Gastroesophageal sphincter (tissue), 4 donors: ENCODE measurements around the gene TFF2. TPM values are rescaled to one million over a fixed set of nuclear protein-coding genes. Genes with fewer than 3 reads are reported as not detected.

Experiments
- ATAC-seq: fragments of 150-250 bp; one replicate; pipeline ENCODE4 v1.9.1; 2016; ENCODE audit warnings: mild to moderate bottlenecking, moderate library complexity
- H3K27ac ChIP-seq, 4 donors: fragments of 200-600 bp; sonication (generic) in 3 of 4; 1 replicate in 3 of 4; 2 replicates in 1 of 4; pipeline ENCODE4 v1.5.1; 2016 to 2019
- H3K27me3 ChIP-seq: fragments of 200-600 bp; sonication (generic); one replicate; pipeline ENCODE4 v1.5.1; 2019
- H3K36me3 ChIP-seq, 2 donors: fragments of 200-600 bp; sonication (generic); one replicate each; pipeline ENCODE4 v1.5.1; 2019; ENCODE audit warnings: control low read depth in 1 of 2
- H3K4me1 ChIP-seq, 3 donors: fragments of 200-600 bp; sonication (generic); 1 replicate in 2 of 3; 2 replicates in 1 of 3; pipeline ENCODE4 v1.5.1; 2016 to 2019; ENCODE audit warnings: control low read depth in 2 of 3
- H3K4me3 ChIP-seq, 2 donors: fragments of 200-600 bp; sonication (generic); one replicate each; pipeline ENCODE4 v1.5.1; 2019; ENCODE audit warnings: mild to moderate bottlenecking in 1 of 2, moderate library complexity in 1 of 2
- H3K9me3 ChIP-seq, 3 donors: fragments of 200-600 bp; sonication (generic); one replicate each; pipeline ENCODE4 v1.5.1; 2017 to 2019; ENCODE audit warnings: control low read depth in 2 of 3
- EP300 ChIP-seq: sonication (generic); formaldehyde crosslinking; IDR thresholded peaks from one replicate; pipeline ENCODE4 v1.6.1; 2017; ENCODE audit warnings: antibody characterized with exemption, mild to moderate bottlenecking
- POLR2A ChIP-seq, 2 donors: fragments of 450-650 bp; IDR thresholded peaks; one replicate each; pipeline ENCODE4 v1.6.1; 2017; ENCODE audit warnings: antibody characterized with exemption in 2 of 2, mild to moderate bottlenecking in 2 of 2, moderate library complexity in 1 of 2
- POLR2AphosphoS5 ChIP-seq: sonication (generic); formaldehyde crosslinking; IDR thresholded peaks from one replicate; pipeline ENCODE4 v1.6.1; 2017; ENCODE audit warnings: antibody characterized with exemption
- WGBS, 2 donors: methylation state at CpG; one replicate each; pipeline ENCODE4 v1.1.5; 2018; ENCODE audit warnings: low coverage in 1 of 2; 5-methylcytosine and 5-hydroxymethylcytosine counted together
- total RNA-seq, 4 donors: library from RNA; depleted of rRNA; stranded (reverse); fragments of >200 nt; gene quantifications; one replicate each; pipeline ENCODE4 v1.1.0, GENCODE V29; 2016
- TF ChIP-seq, protein P1 (sequence below), 4 experiments: fragments of 200-600 bp in 2 of 4; fragments of 450-650 bp in 2 of 4; sonication (generic) in 1 of 4; IDR thresholded peaks; one replicate each; pipeline ENCODE4 v1.5.1; 2017 to 2019; ENCODE audit warnings: antibody characterized with exemption in 4 of 4, mild to moderate bottlenecking in 2 of 4, moderate library complexity in 2 of 4

The TFF2 gene
- total RNA-seq, 4 donors from 2014 or later, result not detected

- Histone ChIP-seq H3K4me1 (peaks cover 0 to 8% (median 3%) of the 10 kb centered on the region in 3 donors), H3K9me3 (no peaks in the 10 kb centered on the region), H3K4me3 (no peak overlapping the region), H3K36me3 (peaks cover 0 to 21% of the 10 kb centered on the region in 2 donors), H3K27ac (peak overlapping the region in 3 of 4 donors; percentile 48 to 68 (median 67)), H3K27me3 (peaks cover 6% of the 10 kb centered on the region)
- TF ChIP-seq, protein P1, sequence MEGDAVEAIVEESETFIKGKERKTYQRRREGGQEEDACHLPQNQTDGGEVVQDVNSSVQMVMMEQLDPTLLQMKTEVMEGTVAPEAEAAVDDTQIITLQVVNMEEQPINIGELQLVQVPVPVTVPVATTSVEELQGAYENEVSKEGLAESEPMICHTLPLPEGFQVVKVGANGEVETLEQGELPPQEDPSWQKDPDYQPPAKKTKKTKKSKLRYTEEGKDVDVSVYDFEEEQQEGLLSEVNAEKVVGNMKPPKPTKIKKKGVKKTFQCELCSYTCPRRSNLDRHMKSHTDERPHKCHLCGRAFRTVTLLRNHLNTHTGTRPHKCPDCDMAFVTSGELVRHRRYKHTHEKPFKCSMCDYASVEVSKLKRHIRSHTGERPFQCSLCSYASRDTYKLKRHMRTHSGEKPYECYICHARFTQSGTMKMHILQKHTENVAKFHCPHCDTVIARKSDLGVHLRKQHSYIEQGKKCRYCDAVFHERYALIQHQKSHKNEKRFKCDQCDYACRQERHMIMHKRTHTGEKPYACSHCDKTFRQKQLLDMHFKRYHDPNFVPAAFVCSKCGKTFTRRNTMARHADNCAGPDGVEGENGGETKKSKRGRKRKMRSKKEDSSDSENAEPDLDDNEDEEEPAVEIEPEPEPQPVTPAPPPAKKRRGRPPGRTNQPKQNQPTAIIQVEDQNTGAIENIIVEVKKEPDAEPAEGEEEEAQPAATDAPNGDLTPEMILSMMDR (IDR thresholded peaks at IDR 0.05), result no peak
- TF ChIP-seq POLR2AphosphoS5, result no peak
- no peak for TF ChIP-seq POLR2A (IDR thresholded peaks at IDR 0.05)
- no peak for TF ChIP-seq EP300
- ATAC-seq, result no peak
- 89 to 92% methylated on average over 1 of the region's 9 CpGs for WGBS, 2 donors
Measured at GRCh38 chr21:42300956-42301355, 49.8 kb downstream of the TFF2 start.

- peaks cover 0 to 24% of the 10 kb centered on the region in 2 donors for H3K36me3 ChIP-seq
- no peaks in the 10 kb centered on the region for H3K27me3 ChIP-seq
- H3K9me3 ChIP-seq, result no peaks in the 10 kb centered on the region
- ATAC-seq, result no peak
- 83 to 90% methylated on average over 2 of the region's 7 CpGs for WGBS, 2 donors
- TF ChIP-seq, protein P1 (IDR thresholded peaks at IDR 0.05), result no peak
- TF ChIP-seq POLR2A (IDR thresholded peaks at IDR 0.05), result no peak
- TF ChIP-seq EP300, result no peak
- no peak for TF ChIP-seq POLR2AphosphoS5
- H3K27ac ChIP-seq, result peak overlapping the region in 1 of 4 donors; percentile 66
- no peak overlapping the region for H3K4me3 ChIP-seq
- peaks cover 0 to 8% (median 3%) of the 10 kb centered on the region in 3 donors for H3K4me1 ChIP-seq
Measured at GRCh38 chr21:42300045-42300583, 50.7 kb downstream of the TFF2 start.

- ATAC-seq, result no peak
- WGBS, 2 donors, result 82 to 100% methylated on average over 1 to 5 of the region's 20 CpGs
- Histone ChIP-seq H3K9me3 (no peaks in the 10 kb centered on the region), H3K4me3 (no peak overlapping the region), H3K36me3 (peaks cover 0 to 30% of the 10 kb centered on the region in 2 donors), H3K27me3 (no peaks in the 10 kb centered on the region), H3K27ac (peak overlapping the region in 3 of 4 donors; percentile 2 to 66 (median 23)), H3K4me1 (peaks cover 0 to 8% (median 3%) of the 10 kb centered on the region in 3 donors)
- TF ChIP-seq, protein P1 (IDR thresholded peaks at IDR 0.05), result no peak
- TF ChIP-seq POLR2A (IDR thresholded peaks at IDR 0.05) (no peak), EP300 (no peak), POLR2AphosphoS5 (no peak)
Measured at GRCh38 chr21:42299324-42300044, 51.3 kb downstream of the TFF2 start.

DNA sequence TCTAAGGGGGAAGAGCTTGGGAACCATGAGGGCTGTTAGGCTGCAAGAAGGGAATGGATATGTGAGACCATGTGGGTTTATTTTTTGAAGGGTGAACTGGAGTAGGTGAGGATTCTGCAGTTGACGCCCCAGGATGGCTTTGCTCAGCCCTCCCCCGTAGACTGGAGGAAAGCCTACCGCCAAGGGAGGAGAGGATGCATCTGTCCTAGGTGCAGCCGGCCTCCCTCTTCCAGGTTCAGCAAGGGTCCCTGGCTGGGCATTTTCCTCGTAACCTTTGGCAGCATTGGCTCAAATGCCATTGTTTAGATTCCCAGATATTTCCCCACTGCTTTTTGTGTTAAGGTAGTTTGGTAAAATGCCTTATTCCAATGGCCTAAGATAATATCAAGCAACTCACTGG is 52.1 kb downstream of the TFF2 start:
- Histone ChIP-seq H3K4me1 (peaks cover 0 to 8% (median 3%) of the 10 kb centered on the region in 3 donors), H3K9me3 (no peaks in the 10 kb centered on the region), H3K27ac (peak overlapping the region in 2 of 4 donors; percentile 17 to 66), H3K36me3 (peaks cover 0 to 38% of the 10 kb centered on the region in 2 donors), H3K4me3 (no peak overlapping the region), H3K27me3 (no peaks in the 10 kb centered on the region)
- TF ChIP-seq POLR2AphosphoS5 (no peak), EP300 (no peak), POLR2A (IDR thresholded peaks at IDR 0.05) (no peak)
- TF ChIP-seq, protein P1 (IDR thresholded peaks at IDR 0.05), result no peak
- WGBS, 2 donors, result 54 to 77% methylated on average over 2 to 3 of the region's 5 CpGs
- no peak for ATAC-seq

GRCh38 chr21:42298237-42298636 is 52.6 kb downstream of the TFF2 start:
- no peaks in the 10 kb centered on the region for H3K9me3 ChIP-seq
- H3K27ac ChIP-seq, result peak overlapping the region in 1 of 4 donors; percentile 66
- H3K27me3 ChIP-seq, result no peaks in the 10 kb centered on the region
- no peak for ATAC-seq
- peaks cover 0 to 8% (median 3%) of the 10 kb centered on the region in 3 donors for H3K4me1 ChIP-seq
- TF ChIP-seq, protein P1 (IDR thresholded peaks at IDR 0.05), result no peak
- no peak for TF ChIP-seq EP300
- H3K4me3 ChIP-seq, result no peak overlapping the region
- 67 to 71% methylated on average over 1 to 4 of the region's 6 CpGs for WGBS, 2 donors
- H3K36me3 ChIP-seq, result peaks cover 0 to 42% of the 10 kb centered on the region in 2 donors
